Spleen (tissue), 11 donors: ENCODE data around the gene AFMID. TPM values are rescaled to one million over a fixed set of nuclear protein-coding genes. Genes with fewer than 3 reads are reported as not detected.

Experiments
- DNase-seq: peaks from one replicate; pipeline ENCODE4 v3.0.0-alpha.2; 2020
- H3K27ac ChIP-seq, 8 donors: fragments of 200-600 bp; sonication (generic) in 7 of 8; 1 replicate in 4 of 8; 2 replicates in 4 of 8; pipeline versions ENCODE4 v1.5.0 to v1.8.0; 2016 to 2021; ENCODE audit warnings: inconsistent platforms in 4 of 8, mild to moderate bottlenecking in 4 of 8, moderate library complexity in 1 of 8
- H3K27me3 ChIP-seq, 7 donors: fragments of 200-600 bp; sonication (generic) in 6 of 7; replicated peaks in 1 of 7; 1 replicate in 4 of 7; 2 replicates in 3 of 7; pipeline versions ENCODE4 v1.5.0 to v1.8.0; 2016 to 2021; ENCODE audit warnings: inconsistent platforms in 3 of 7, mild to moderate bottlenecking in 1 of 7
- H3K36me3 ChIP-seq, 6 donors: fragments of 200-600 bp; sonication (generic) in 5 of 6; 1 replicate in 4 of 6; 2 replicates in 2 of 6; pipeline versions ENCODE4 v1.5.0 to v1.8.0; 2016 to 2021; ENCODE audit warnings: inconsistent platforms in 2 of 6
- H3K4me1 ChIP-seq, 6 donors: fragments of 200-600 bp; sonication (generic) in 5 of 6; 1 replicate in 3 of 6; 2 replicates in 3 of 6; pipeline versions ENCODE4 v1.5.0 to v1.8.0; 2016 to 2021; ENCODE audit warnings: inconsistent platforms in 3 of 6
- H3K4me3 ChIP-seq, 8 donors: fragments of 200-600 bp; sonication (generic) in 7 of 8; 1 replicate in 4 of 8; 2 replicates in 4 of 8; pipeline versions ENCODE4 v1.5.0 to v1.8.0; 2016 to 2021; ENCODE audit warnings: inconsistent platforms in 4 of 8, mild to moderate bottlenecking in 4 of 8, moderate library complexity in 2 of 8
- H3K9me3 ChIP-seq, 8 donors: fragments of 200-600 bp; sonication (generic) in 7 of 8; 1 replicate in 4 of 8; 2 replicates in 4 of 8; pipeline versions ENCODE4 v1.5.0 to v1.8.0; 2016 to 2021; ENCODE audit warnings: inconsistent platforms in 4 of 8
- CTCF ChIP-seq, 11 experiments: fragments of 200-600 bp in 7 of 11; fragments of 450-650 bp in 4 of 11; sonication (generic) in 4 of 11; IDR thresholded peaks in 8 of 11; conservative IDR thresholded peaks in 3 of 11; 1 replicate in 7 of 11; 2 replicates in 4 of 11; pipeline versions ENCODE4 v1.4.0 to v1.8.0; 2016 to 2021; ENCODE audit warnings: antibody characterized with exemption in 11 of 11, inconsistent platforms in 4 of 11, mild to moderate bottlenecking in 1 of 11
- POLR2A ChIP-seq, 3 donors: fragments of 450-650 bp; IDR thresholded peaks; one replicate each; pipeline ENCODE4 v1.5.1; 2017; ENCODE audit warnings: antibody characterized with exemption in 3 of 3, mild to moderate bottlenecking in 1 of 3
- POLR2AphosphoS5 ChIP-seq, 3 donors: sonication (generic); formaldehyde crosslinking; IDR thresholded peaks; one replicate each; pipeline ENCODE4 v1.5.1; 2017; ENCODE audit warnings: antibody characterized with exemption in 3 of 3
- WGBS, 5 donors: extraction: QIAGEN DNeasy Blood & Tissue Kit in 3 of 5; methylation state at CpG; one replicate each; pipeline versions ENCODE4 v1.1.5 to v1.1.7; 2013 to 2018; 5-methylcytosine and 5-hydroxymethylcytosine counted together
- intact Hi-C: fragments of 100-400 bp; cut with DNase I; formaldehyde crosslinking; loops from one replicate; pipeline ENCODE4 v1.15.0; 2023; ENCODE audit warnings: low total_unique reads
- polyA plus RNA-seq, 3 donors: library from polyadenylated mRNA; stranded (reverse); fragments of 200-250 nt; gene quantifications; one replicate each; pipeline ENCODE4 v1.2.1, GENCODE V29; 2013
- small RNA-seq, 4 donors: library from RNA; depleted of rRNA; stranded (forward); fragments of <200 nt; gene quantifications; one replicate each; pipeline ENCODE3, GENCODE V24; 2016
- total RNA-seq, 7 donors: library from RNA; depleted of rRNA in 3 of 7; stranded (reverse); fragments of >200 nt in 3 of 7; fragmentation: NEBNext Ultra II Directional in 4 of 7; extraction: Animal tissue kit (Norgen Biotek cat#: 25700) in 4 of 7; gene quantifications; one replicate each; pipeline versions ENCODE4 v1.1.0 to v1.2.1, GENCODE V29; 2016 to 2021
- donor health status: healthy with polysubstance abuse.
- donor health status: DM: no; HTN: no; CAD: no; lungs with moderate emphysema.
- donor health status: DM: no; HTN: no; CAD: no.
- donor health status: Bipolar disorder and iron deficiency.
- donor health status: healthy.
- donor health status: DM: no; HTN: no; CAD: no.
- donor health status: DM: yes; HTN: yes; CAD: no.

AFMID gene
- total and polyA plus RNA-seq, 10 donors: 13.1 to 42.5 (median 24.2) TPM

GRCh38 chr17:78255953-78256706 is 69.0 kb downstream of the AFMID start:
- 61 to 76% (median 64%) methylated on average over 14 of the region's 14 CpGs for WGBS, 5 donors
- peak; percentile 81 for DNase-seq
- Histone ChIP-seq H3K4me3 (no peak overlapping the region), H3K9me3 (no peaks in the 10 kb centered on the region), H3K36me3 (no peaks in the 10 kb centered on the region), H3K27ac (peak overlapping the region in 4 of 8 donors; percentile 32 to 93 (median 90)), H3K4me1 (peaks cover 37 to 98% (median 82%) of the 10 kb centered on the region in 6 donors), H3K27me3 (peaks cover 0 to 10% (median 0%) of the 10 kb centered on the region in 7 donors)
- TF ChIP-seq CTCF (IDR thresholded peaks at IDR 0.05 in 8 of 11, conservative IDR thresholded peaks at IDR 0.05 in 3 of 11) (no peak), POLR2A (IDR thresholded peaks at IDR 0.05) (no peak), POLR2AphosphoS5 (IDR thresholded peaks at IDR 0.05) (peak in 2 of 3 donors; percentile 4 to 34)
- intact Hi-C loops: no loop called here

GRCh38 chr17:78256707-78257591 is 69.8 kb downstream of the AFMID start:
- H3K4me3 ChIP-seq: no peak overlapping the region
- peak; percentile 76 for DNase-seq
- peak overlapping the region in 6 of 8 donors; percentile 29 to 93 (median 83) for H3K27ac ChIP-seq
- peaks cover 29 to 98% (median 77%) of the 10 kb centered on the region in 6 donors for H3K4me1 ChIP-seq
- TF ChIP-seq POLR2AphosphoS5 (IDR thresholded peaks at IDR 0.05) (no peak), CTCF (IDR thresholded peaks at IDR 0.05 in 8 of 11, conservative IDR thresholded peaks at IDR 0.05 in 3 of 11) (no peak), POLR2A (IDR thresholded peaks at IDR 0.05) (no peak)
- intact Hi-C loops: no loop called here
- WGBS, 5 donors: 54 to 74% (median 62%) methylated on average over 17 to 18 of the region's 18 CpGs
- H3K27me3 ChIP-seq: peaks cover 0 to 10% (median 0%) of the 10 kb centered on the region in 7 donors
- no peaks in the 10 kb centered on the region for H3K36me3 ChIP-seq
- no peaks in the 10 kb centered on the region for H3K9me3 ChIP-seq

Small RNA genes within 50 kb of the gene (small RNA-seq; reads per million reads assigned to genes)
- gene AC087645.1: 0 reads per million in 4 donors

Other genes with a start within 250 kb of the AFMID start
- 10 to 100 TPM; 15.1 to 37.0 (median 30.5) TPM for gene TNRC6C, start 228.7 kb upstream of the AFMID start, total RNA-seq
- gene TNRC6C, start 228.7 kb upstream of the AFMID start, polyA plus RNA-seq: 1 to 10 TPM; 1.7 to 4.5 (median 2.8) TPM
- 100 to 1,000 TPM; 169 to 425 (median 354) TPM for gene TMC6, start 58.6 kb upstream of the AFMID start, total RNA-seq
- gene TMC6, start 58.6 kb upstream of the AFMID start, polyA plus RNA-seq: 100 to 1,000 TPM; 132 to 269 (median 252) TPM
- 100 to 1,000 TPM; 116 to 222 (median 205) TPM for gene TMC8, start 56.6 kb upstream of the AFMID start, total RNA-seq
- gene TMC8, start 56.6 kb upstream of the AFMID start, polyA plus RNA-seq: 100 to 1,000 TPM; 103 to 191 (median 158) TPM
- 1 to 10 TPM in 2 of 7 donors, under 1 TPM in 2, not detected in 3; 0.19 to 3.0 (median 0.95) TPM for gene C17orf99, start 41.0 kb upstream of the AFMID start, total RNA-seq
- gene C17orf99, start 41.0 kb upstream of the AFMID start, polyA plus RNA-seq: under 1 TPM in 2 of 3 donors, not detected in 1; 0.46 TPM
- 100 to 1,000 TPM; 107 to 179 (median 137) TPM for gene SYNGR2, start 18.8 kb upstream of the AFMID start, total RNA-seq
- gene SYNGR2, start 18.8 kb upstream of the AFMID start, polyA plus RNA-seq: 100 to 1,000 TPM; 152 to 201 (median 170) TPM
- 10 to 100 TPM in 5 of 7 donors, 1 to 10 TPM in 2; 3.7 to 18.7 (median 10.5) TPM for gene TK1, start 310 bp upstream of the AFMID start, total RNA-seq
- gene TK1, start 310 bp upstream of the AFMID start, polyA plus RNA-seq: 10 to 100 TPM in 2 of 3 donors, 1 to 10 TPM in 1; 3.9 to 20.4 (median 19.8) TPM
- 10 to 100 TPM in 1 of 7 donors, 1 to 10 TPM in 6; 2.3 to 11.9 (median 6.2) TPM for gene BIRC5, start 26.9 kb downstream of the AFMID start, total RNA-seq
- 10 to 100 TPM in 1 of 3 donors, 1 to 10 TPM in 2; 2.1 to 11.3 (median 7.2) TPM for gene BIRC5, start 26.9 kb downstream of the AFMID start, polyA plus RNA-seq
- not detected for gene TMEM235, start 44.3 kb downstream of the AFMID start, total RNA-seq
- not detected for gene TMEM235, start 44.3 kb downstream of the AFMID start, polyA plus RNA-seq
- 100 to 1,000 TPM in 4 of 7 donors, 10 to 100 TPM in 3; 21.4 to 164 (median 103) TPM for gene SOCS3, start 172.7 kb downstream of the AFMID start, total RNA-seq
- 10 to 100 TPM; 10.7 to 22.2 (median 12.2) TPM for gene SOCS3, start 172.7 kb downstream of the AFMID start, polyA plus RNA-seq
- 100 to 1,000 TPM in 6 of 7 donors, 10 to 100 TPM in 1; 60.1 to 217 (median 112) TPM for gene PGS1, start 191.3 kb downstream of the AFMID start, total RNA-seq
- 10 to 100 TPM; 20.0 to 34.7 (median 20.5) TPM for gene PGS1, start 191.3 kb downstream of the AFMID start, polyA plus RNA-seq